Neural crest cell (in vitro differentiated cells): ENCODE results near the gene ARMC5. TPM values are rescaled to one million over a fixed set of nuclear protein-coding genes. Genes with fewer than 3 reads are reported as not detected.

Experiments
- DNase-seq: peaks from one replicate; pipeline ENCODE4 v3.0.0; 2021; ENCODE audit warnings: low read depth, mixed read lengths, low spot score
- H3K27ac Mint-ChIP-seq: one replicate; pipeline ENCODE4 v1.8.0; 2021; ENCODE audit warnings: mild to moderate bottlenecking, mixed read lengths; ENCODE audit not compliant: unreplicated experiment
- H3K27me3 Mint-ChIP-seq: 2 replicates; pipeline ENCODE4 v1.8.0; 2021; ENCODE audit warnings: low read depth, mild to moderate bottlenecking, mixed read lengths
- H3K36me3 Mint-ChIP-seq: 2 replicates; pipeline ENCODE4 v1.8.0; 2021; ENCODE audit warnings: low read depth, mild to moderate bottlenecking, mixed read lengths
- H3K4me1 Mint-ChIP-seq: 2 replicates; pipeline ENCODE4 v1.8.0; 2021; ENCODE audit warnings: mixed read lengths
- H3K4me3 Mint-ChIP-seq: one replicate; pipeline ENCODE4 v1.8.0; 2021; ENCODE audit warnings: mild to moderate bottlenecking, mixed read lengths
- H3K9me3 Mint-ChIP-seq: 2 replicates; pipeline ENCODE4 v1.8.0; 2021; ENCODE audit warnings: mixed read lengths
- total RNA-seq: library from RNA; stranded (reverse); gene quantifications from 2 replicates; pipeline ENCODE4 v1.2.1, GENCODE V29; 2021
- TF ChIP-seq, protein P1 (sequence below): fragments of 200-600 bp; sonication (generic); conservative IDR thresholded peaks from 2 replicates; pipeline ENCODE4 v1.5.0; 2021; ENCODE audit warnings: antibody characterized with exemption, mild to moderate bottlenecking

Gene ARMC5
- total RNA-seq, 1 donor from 2014 or later = 12.3 TPM

DNA sequence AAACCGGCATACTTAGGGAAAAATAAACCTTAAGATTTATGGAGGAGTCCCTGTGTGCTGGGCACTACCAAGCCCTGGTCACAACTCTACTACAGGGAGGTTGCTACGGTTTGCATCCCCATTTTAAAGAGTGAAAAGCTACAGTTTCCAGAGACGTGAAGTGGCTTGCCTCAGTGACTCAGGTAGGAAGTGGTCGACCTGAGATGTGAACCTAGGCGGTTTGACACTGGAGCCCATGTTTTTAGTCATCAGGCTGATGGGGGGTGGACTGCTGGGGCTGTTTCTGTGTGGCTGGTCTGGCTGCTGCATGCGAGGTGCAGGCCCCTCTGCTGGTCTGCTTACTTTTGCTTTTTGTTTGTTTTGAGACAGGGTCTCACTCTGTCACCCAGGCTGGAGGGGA is 37.7 kb upstream of the ARMC5 start:
- no peak overlapping the region for H3K27ac Mint-ChIP-seq
- H3K36me3 Mint-ChIP-seq = no peaks in the 10 kb centered on the region
- DNase-seq = no peak
- H3K27me3 Mint-ChIP-seq = peaks cover 35% of the 10 kb centered on the region
- H3K9me3 Mint-ChIP-seq = peaks cover 4% of the 10 kb centered on the region
- H3K4me1 Mint-ChIP-seq = no peaks in the 10 kb centered on the region
- TF ChIP-seq, protein P1, sequence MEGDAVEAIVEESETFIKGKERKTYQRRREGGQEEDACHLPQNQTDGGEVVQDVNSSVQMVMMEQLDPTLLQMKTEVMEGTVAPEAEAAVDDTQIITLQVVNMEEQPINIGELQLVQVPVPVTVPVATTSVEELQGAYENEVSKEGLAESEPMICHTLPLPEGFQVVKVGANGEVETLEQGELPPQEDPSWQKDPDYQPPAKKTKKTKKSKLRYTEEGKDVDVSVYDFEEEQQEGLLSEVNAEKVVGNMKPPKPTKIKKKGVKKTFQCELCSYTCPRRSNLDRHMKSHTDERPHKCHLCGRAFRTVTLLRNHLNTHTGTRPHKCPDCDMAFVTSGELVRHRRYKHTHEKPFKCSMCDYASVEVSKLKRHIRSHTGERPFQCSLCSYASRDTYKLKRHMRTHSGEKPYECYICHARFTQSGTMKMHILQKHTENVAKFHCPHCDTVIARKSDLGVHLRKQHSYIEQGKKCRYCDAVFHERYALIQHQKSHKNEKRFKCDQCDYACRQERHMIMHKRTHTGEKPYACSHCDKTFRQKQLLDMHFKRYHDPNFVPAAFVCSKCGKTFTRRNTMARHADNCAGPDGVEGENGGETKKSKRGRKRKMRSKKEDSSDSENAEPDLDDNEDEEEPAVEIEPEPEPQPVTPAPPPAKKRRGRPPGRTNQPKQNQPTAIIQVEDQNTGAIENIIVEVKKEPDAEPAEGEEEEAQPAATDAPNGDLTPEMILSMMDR = no peak
- no peak overlapping the region for H3K4me3 Mint-ChIP-seq

DNA sequence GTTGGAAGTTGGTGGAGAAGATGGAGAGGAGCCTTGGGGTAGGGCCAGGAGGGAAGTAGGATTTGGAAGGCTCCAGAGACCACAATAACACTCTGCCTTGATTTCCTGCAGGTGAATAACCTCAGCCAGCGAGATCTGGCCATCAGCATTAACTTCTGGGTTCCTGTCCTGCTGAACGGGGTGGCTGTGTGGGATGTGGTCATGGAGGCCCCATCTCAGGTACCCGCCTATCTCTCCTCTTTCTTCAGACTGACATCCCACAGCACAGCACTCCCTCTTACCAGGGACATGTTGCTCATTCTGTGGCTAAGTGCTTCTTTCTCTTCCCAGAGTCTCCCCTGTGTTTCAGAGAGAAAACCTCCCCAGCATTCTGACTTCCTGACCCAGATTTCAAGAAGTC is 36.1 kb upstream of the ARMC5 start:
- no peak for DNase-seq
- TF ChIP-seq, protein P1 = no peak
- Mint-ChIP-seq H3K9me3 (no peaks in the 10 kb centered on the region), H3K27me3 (peaks cover 32% of the 10 kb centered on the region), H3K4me1 (no peaks in the 10 kb centered on the region), H3K4me3 (no peak overlapping the region), H3K27ac (no peak overlapping the region), H3K36me3 (no peaks in the 10 kb centered on the region)

DNA sequence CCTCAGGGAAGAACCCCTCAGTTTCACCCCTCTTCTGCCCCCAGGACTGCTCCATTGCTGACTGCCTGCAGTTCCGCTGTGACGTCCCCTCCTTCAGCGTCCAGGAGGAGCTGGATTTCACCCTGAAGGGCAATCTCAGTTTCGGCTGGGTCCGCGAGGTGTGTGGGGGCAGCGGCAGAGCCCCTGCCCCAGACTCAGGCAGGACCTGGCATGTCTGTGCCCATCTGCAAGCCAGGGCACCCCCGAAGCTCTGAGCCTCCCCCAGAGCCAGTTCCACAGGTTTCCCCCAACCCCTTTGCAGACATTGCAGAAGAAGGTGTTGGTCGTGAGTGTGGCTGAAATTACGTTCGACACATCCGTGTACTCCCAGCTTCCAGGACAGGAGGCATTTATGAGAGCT is 35.5 kb upstream of the ARMC5 start:
- H3K27me3 Mint-ChIP-seq = peaks cover 28% of the 10 kb centered on the region
- TF ChIP-seq, protein P1 = no peak
- no peak overlapping the region for H3K4me3 Mint-ChIP-seq

DNA sequence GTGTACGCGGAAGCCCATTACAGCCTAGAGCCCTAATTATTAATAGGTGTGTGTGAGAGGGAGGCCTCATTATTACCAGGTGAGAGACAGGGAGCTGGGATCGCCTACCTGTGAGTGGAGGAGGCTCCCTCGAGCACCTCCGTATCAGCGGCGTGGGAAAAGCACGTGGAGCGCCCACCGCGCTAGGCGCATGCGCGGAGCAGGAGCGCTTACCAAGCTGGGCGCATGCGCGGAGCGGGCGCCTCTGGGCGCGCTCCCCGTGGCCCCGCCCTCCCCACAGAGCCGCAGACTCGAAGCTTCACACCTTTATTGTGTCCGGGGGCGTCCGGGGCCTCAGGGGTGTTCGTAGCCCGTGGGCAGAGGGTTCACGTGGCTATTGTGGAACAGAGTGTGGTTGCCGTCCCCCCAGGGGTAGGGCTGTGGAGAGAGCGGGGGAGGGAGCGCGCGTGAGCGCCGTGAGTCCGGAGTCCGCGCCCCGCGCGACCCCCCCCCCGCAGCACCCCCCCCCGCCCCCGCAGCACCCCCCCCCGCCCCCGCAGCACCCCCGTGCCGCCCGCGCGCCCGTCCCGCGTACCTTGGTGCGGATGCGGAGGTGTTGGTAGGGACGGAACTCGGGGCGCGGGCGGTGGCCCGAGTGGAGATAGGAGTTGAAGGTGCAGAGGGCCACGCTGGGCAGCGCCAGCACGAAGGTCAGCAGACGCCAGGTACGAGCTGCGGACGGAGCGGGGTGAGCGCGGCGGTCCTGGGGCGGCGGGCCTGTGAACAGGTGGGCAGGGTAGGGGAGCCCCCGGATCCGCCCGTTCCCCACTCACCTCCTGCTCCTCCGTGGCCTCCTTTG is 31.6 kb upstream of the ARMC5 start:
- Mint-ChIP-seq H3K4me3 (no peak overlapping the region), H3K4me1 (no peaks in the 10 kb centered on the region), H3K36me3 (no peaks in the 10 kb centered on the region), H3K9me3 (no peaks in the 10 kb centered on the region), H3K27ac (no peak overlapping the region), H3K27me3 (peaks cover 28% of the 10 kb centered on the region)
- TF ChIP-seq, protein P1 = no peak
- DNase-seq = no peak

More for the DNA sequence above, 35.5 kb upstream of the ARMC5 start:
- Mint-ChIP-seq H3K9me3 (no peaks in the 10 kb centered on the region), H3K4me1 (no peaks in the 10 kb centered on the region), H3K36me3 (no peaks in the 10 kb centered on the region), H3K27ac (no peak overlapping the region)
- DNase-seq = no peak

DNA sequence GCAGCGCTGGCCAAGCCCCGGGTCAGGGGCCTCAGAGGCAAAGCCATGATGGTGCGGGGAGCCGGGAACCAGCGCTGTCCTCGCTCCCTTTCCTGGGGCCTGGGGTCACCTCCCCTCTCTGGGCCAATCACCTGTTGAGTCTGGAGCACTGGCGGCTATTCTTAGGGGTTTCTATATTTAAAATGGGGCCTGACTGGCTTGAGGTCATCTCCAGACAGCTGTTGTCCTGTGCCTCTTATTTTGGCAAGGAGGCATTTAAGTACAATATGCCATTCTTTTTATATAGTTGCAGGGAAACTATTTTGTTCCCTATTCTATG is 31.1 kb upstream of the ARMC5 start, which contains the start of gene COX6A2:
Gene COX6A2, minus strand, starts transcription at position 82 of the 319 bp plus-strand sequence. Its CDS starts 35 bp downstream, at position 47.
- TF ChIP-seq, protein P1 = no peak
- no peak within 1 kb of the TSS for H3K4me3 Mint-ChIP-seq
- H3K27me3 Mint-ChIP-seq = peaks cover 24% of the 10 kb centered on the region
- H3K9me3 Mint-ChIP-seq = no peaks in the 10 kb centered on the region
- DNase-seq = no peak
- no peaks in the 10 kb centered on the region for H3K36me3 Mint-ChIP-seq
- peaks cover under 1% of the 10 kb centered on the region for H3K4me1 Mint-ChIP-seq
- H3K27ac Mint-ChIP-seq = no peak within 1 kb of the TSS
